Effector memory CD4-positive, alpha-beta T cell (primary cell): Measurements from ENCODE around the gene PKHD1.

ENCODE experiments used
- DNase-seq, 3 donors: peaks; one replicate each; pipeline ENCODE4 v3.0.0-alpha.2; 2020
- H3K27ac ChIP-seq: 2 replicates; pipeline ENCODE4 v1.7.0; 2013; ENCODE audit warnings: mild to moderate bottlenecking, low read length, moderate library complexity; ENCODE audit not compliant: insufficient read depth, poor library complexity, severe bottlenecking
- H3K27me3 ChIP-seq: replicated peaks from 2 replicates; pipeline ENCODE4 v1.7.0; 2013; ENCODE audit warnings: mild to moderate bottlenecking, low read length; ENCODE audit not compliant: insufficient read depth, control insufficient read depth, poor library complexity, severe bottlenecking
- H3K36me3 ChIP-seq: 2 replicates; pipeline ENCODE4 v1.7.0; 2013; ENCODE audit warnings: mild to moderate bottlenecking, low read length, moderate library complexity; ENCODE audit not compliant: control insufficient read depth, insufficient read depth
- H3K4me1 ChIP-seq: 2 replicates; pipeline ENCODE4 v1.7.0; 2013; ENCODE audit warnings: low read length, mild to moderate bottlenecking; ENCODE audit not compliant: control insufficient read depth, insufficient read depth, poor library complexity, severe bottlenecking
- H3K4me3 ChIP-seq: 2 replicates; pipeline ENCODE4 v1.7.0; 2013; ENCODE audit warnings: low read length, low read depth, mild to moderate bottlenecking; ENCODE audit not compliant: insufficient read depth, poor library complexity, severe bottlenecking
- H3K9me3 ChIP-seq: 2 replicates; pipeline ENCODE4 v1.7.0; 2013; ENCODE audit warnings: mild to moderate bottlenecking, low read length, moderate library complexity; ENCODE audit not compliant: control insufficient read depth

Gene PKHD1

DNA sequence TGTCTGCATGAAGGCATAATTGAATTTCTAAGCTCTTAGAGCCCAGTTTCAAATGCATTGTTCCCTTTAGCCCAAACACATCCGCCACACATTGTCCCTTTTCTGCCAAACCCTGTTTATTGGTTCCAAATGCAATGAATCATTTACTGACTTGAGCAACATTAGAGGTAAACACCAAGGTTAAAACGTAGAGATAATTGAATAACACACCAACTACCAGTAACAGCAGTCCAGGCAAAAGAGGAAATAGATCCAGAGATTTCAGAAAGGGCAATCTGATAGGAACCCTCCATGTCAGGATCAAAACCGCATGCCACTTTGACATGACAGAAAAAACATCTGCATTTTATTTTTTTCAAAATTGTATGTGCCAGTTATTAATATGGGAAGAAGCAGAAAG lies 114.8 kb downstream of the PKHD1 start:
- no peaks in the 10 kb centered on the region for H3K36me3 ChIP-seq
- no peaks in the 10 kb centered on the region for H3K9me3 ChIP-seq
- no peak for DNase-seq
- no peak overlapping the region for H3K4me3 ChIP-seq
- no peaks in the 10 kb centered on the region for H3K27me3 ChIP-seq
- no peak overlapping the region for H3K27ac ChIP-seq
- no peaks in the 10 kb centered on the region for H3K4me1 ChIP-seq

DNA sequence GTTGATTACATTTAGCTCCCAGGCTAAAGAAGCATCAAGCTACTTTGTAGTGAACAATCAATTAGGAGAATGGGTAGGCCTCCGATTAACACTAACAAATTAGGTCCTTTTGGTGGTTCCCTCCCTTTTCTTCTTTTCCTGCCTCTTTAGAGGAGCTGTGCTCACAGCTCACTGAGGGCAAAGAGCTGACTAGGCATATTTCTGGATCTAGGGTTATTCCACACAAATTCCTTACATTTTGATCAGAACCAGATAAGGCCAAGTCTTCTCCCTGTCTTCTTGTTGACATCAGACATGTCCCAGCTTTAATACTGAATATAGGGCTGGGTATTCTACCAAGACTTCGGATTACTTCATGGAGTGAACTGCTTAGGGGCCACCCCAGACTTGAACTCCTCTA lies 119.1 kb downstream of the PKHD1 start:
- DNase-seq = no peak
- H3K36me3 ChIP-seq = no peaks in the 10 kb centered on the region
- no peak overlapping the region for H3K27ac ChIP-seq
- H3K4me1 ChIP-seq = no peaks in the 10 kb centered on the region
- no peak overlapping the region for H3K4me3 ChIP-seq
- no peaks in the 10 kb centered on the region for H3K9me3 ChIP-seq
- no peaks in the 10 kb centered on the region for H3K27me3 ChIP-seq

DNA sequence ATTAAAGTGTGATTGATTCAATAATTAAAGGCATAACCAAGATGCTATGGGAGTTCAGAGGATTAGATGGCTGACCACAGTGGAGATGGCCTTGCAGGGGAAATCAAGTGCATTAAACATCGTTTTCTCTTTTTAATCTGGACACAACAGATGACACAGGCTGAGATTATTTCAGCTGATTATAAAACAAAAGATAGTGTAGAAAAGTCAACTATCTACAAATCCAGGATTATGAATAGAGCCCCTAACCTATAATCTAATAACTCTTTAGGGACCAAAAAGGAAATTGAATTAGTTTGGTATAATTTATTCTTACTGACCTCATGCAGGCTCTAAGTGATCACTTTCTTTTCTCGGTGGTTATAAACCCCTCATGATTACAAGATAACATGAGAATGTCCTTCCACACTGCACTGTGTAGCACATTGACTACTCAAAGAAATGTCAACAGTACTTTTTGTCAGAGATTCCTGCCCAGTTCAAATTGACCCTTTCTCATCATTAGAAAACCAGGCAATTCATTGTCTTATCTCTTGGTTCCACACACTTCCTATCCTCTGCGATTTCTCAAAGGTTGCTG lies 122.1 kb downstream of the PKHD1 start:
- no peaks in the 10 kb centered on the region for H3K4me1 ChIP-seq
- H3K27me3 ChIP-seq = peaks cover 3% of the 10 kb centered on the region
- no peak overlapping the region for H3K27ac ChIP-seq
- DNase-seq = no peak
- no peaks in the 10 kb centered on the region for H3K9me3 ChIP-seq
- no peak overlapping the region for H3K4me3 ChIP-seq
- H3K36me3 ChIP-seq = no peaks in the 10 kb centered on the region

DNA sequence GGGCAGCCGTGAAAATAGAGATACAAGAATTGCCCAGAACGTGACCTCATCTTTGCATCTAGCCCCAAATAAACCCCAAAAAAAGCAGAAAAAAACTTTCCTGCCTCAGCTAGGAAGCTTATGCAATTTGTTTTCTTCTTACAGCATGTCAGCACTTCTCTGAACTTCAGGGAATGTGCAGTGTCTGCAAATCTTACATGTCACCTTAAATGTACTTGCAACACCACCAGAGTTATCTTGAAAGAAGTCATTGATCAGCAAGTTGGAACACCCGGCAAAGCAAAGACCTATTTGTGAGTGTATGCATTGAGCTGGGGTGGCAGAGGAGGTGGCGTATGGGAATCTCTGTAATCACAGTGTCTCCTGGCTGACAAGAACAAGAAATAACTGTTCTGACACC lies 123.4 kb downstream of the PKHD1 start:
- no peak for DNase-seq
- H3K27ac ChIP-seq = no peak overlapping the region
- H3K36me3 ChIP-seq = no peaks in the 10 kb centered on the region
- no peaks in the 10 kb centered on the region for H3K4me1 ChIP-seq
- no peaks in the 10 kb centered on the region for H3K9me3 ChIP-seq
- peaks cover 3% of the 10 kb centered on the region for H3K27me3 ChIP-seq
- H3K4me3 ChIP-seq = no peak overlapping the region

DNA sequence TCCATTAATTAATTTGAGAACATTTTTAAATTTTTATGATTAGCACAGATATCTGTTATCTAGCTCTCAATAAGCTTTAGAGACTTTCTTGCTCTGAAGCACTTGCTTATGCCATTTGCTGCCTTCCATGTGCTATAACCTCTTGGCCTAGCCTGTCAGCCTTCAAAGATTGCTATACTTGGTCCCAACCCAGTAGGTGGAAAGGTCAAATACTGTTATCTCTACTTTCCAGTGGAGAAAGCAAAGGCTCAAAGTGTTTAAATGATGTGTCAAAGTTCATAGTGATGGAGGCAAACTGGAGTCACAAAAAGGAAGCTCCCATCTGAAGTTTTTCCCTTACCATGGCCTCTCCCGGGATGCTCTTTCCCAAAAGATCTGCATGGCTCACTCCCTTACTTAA lies 125.1 kb downstream of the PKHD1 start:
- Histone ChIP-seq H3K36me3 (no peaks in the 10 kb centered on the region), H3K27ac (no peak overlapping the region), H3K4me1 (no peaks in the 10 kb centered on the region), H3K9me3 (no peaks in the 10 kb centered on the region), H3K4me3 (no peak overlapping the region), H3K27me3 (peaks cover 3% of the 10 kb centered on the region)
- DNase-seq = no peak

DNA sequence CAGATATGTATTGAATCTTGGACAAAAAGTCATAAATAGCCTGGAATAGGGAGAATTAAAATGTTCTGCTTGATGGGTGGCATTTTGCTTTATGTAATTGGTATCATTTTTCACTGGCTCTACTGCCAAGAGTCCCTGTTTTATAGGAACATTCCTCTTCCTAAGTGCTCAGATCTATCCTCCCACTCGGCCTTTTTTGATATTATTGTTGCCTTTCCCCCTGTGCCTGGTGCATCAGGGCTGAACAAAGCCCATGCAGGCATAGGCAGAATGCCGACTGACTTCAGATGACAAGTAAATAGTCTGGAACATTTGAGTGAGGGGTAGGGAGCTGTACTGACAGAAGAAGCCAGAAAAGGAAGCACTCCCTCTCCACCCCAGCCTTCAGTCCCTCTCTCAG lies 127.0 kb downstream of the PKHD1 start:
- Histone ChIP-seq H3K4me3 (no peak overlapping the region), H3K36me3 (no peaks in the 10 kb centered on the region), H3K4me1 (no peaks in the 10 kb centered on the region), H3K9me3 (no peaks in the 10 kb centered on the region), H3K27ac (no peak overlapping the region), H3K27me3 (peaks cover 3% of the 10 kb centered on the region)
- DNase-seq = no peak

DNA sequence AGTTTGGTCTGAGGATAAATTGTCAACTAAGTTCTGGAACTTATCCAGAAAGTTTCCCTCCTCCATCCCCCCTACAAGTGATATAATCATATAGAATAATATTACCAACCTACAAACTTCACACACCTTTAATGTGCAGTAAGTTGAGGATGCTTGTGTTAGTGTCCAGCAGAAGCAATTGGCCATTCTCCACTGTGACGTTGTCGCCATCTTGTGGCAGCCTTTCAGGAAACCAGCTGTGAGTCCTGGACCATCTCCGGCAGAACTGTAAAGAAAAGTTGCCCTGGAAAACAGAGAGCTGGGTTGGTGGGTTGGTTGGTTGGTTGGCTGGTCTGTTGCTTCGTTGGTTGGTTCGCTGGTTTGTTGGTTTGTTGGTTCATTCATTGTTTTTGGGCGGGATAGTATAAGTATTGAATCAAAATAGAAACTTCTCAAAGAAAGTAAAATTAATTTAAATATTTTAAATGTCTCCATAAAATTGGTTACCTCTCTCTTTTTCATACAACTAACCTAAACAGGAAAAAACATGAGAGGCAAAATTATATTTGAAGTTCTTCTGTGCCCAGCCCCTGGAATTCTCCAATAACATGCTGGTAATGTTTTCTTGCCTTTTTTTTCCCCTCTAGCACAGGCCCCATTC lies 127.5 kb downstream of the PKHD1 start:
- H3K27ac ChIP-seq = no peak overlapping the region
- H3K4me3 ChIP-seq = no peak overlapping the region
- no peaks in the 10 kb centered on the region for H3K9me3 ChIP-seq
- H3K36me3 ChIP-seq = no peaks in the 10 kb centered on the region
- H3K4me1 ChIP-seq = no peaks in the 10 kb centered on the region
- no peak for DNase-seq
- H3K27me3 ChIP-seq = peaks cover 3% of the 10 kb centered on the region

DNA sequence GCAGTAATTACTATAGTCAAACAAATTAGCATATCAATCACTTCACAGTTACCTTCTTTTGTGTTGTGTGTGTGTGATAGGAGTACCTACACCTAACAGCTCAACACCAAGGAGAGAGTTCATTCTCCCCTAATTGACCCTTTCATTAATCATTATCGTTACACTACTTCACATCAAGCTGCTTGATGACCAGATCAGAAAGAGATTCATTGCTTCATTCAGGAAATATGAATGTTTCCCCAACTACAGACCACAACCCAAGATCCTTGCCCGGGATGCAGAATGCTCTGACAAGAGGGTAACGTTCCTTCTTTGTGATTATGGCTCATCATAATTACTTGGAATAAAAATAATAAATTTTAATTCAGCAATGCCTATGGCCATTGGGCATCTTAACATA lies 132.7 kb downstream of the PKHD1 start:
- H3K4me3 ChIP-seq = no peak overlapping the region
- no peaks in the 10 kb centered on the region for H3K4me1 ChIP-seq
- no peaks in the 10 kb centered on the region for H3K36me3 ChIP-seq
- H3K27ac ChIP-seq = no peak overlapping the region
- no peak for DNase-seq
- H3K9me3 ChIP-seq = no peaks in the 10 kb centered on the region
- no peaks in the 10 kb centered on the region for H3K27me3 ChIP-seq

DNA sequence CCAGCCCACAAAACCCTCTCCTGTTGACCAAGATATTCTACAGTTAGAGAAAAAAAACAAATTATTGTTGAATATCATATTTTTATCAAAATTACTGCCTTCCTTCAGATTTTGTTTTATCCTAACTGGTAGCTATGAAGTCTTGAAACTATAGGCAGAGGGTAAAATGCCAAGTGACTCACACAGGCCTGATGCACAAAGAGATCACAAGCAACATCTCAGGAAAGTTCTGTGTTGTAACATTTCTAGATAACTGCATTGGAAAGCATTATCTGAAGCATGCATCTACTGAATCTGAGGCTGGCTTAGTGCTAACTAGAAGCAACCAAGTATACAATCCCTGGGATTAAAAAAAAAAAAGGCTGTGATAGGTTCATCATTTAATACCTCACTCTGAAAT lies 134.2 kb downstream of the PKHD1 start:
- DNase-seq = no peak
- Histone ChIP-seq H3K4me3 (no peak overlapping the region), H3K27me3 (no peaks in the 10 kb centered on the region), H3K27ac (no peak overlapping the region), H3K36me3 (no peaks in the 10 kb centered on the region), H3K4me1 (no peaks in the 10 kb centered on the region), H3K9me3 (no peaks in the 10 kb centered on the region)

DNA sequence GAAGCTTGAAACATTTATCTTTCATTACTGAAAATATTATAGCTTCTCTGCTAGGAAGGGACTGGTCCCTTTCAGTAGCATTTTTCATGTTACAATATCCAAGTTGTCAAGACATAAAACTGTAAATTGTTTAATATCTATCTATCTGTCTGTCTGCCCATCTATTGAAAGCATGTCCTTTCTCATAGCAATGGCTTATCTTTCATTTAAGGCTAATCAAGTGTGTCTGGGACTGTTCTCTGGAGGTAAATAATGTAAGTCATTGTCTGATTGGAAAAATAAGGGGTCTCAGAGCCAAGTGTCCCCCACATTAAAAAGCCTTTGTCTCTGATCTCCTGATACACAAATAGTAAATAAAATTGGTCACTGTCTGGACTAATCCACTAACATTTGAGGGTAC lies 135.5 kb downstream of the PKHD1 start:
- DNase-seq = no peak
- H3K27ac ChIP-seq = no peak overlapping the region

More for the DNA sequence above, 135.5 kb downstream of the PKHD1 start:
- Histone ChIP-seq H3K27me3 (no peaks in the 10 kb centered on the region), H3K9me3 (no peaks in the 10 kb centered on the region), H3K36me3 (no peaks in the 10 kb centered on the region), H3K4me1 (no peaks in the 10 kb centered on the region), H3K4me3 (no peak overlapping the region)
